GM19240 (cell line): ENCODE results near the gene SLC37A1.

Experiments
- DNase-seq: peaks from one replicate; pipeline ENCODE4 v3.0.0; 2011; ENCODE audit warnings: low spot score; ENCODE audit not compliant: insufficient read length

Gene SLC37A1

GRCh38 chr21:42543106-42543847 is 29.6 kb downstream of the SLC37A1 start:
- DNase-seq = no peak

- no peak for DNase-seq
Measured at GRCh38 chr21:42544544-42544943, 30.9 kb downstream of the SLC37A1 start.

- DNase-seq = no peak
Measured at GRCh38 chr21:42545317-42545716, 31.7 kb downstream of the SLC37A1 start.

- no peak for DNase-seq
Measured at GRCh38 chr21:42545745-42546144, 32.1 kb downstream of the SLC37A1 start.

GRCh38 chr21:42546433-42546832 is 32.8 kb downstream of the SLC37A1 start:
- DNase-seq = no peak

GRCh38 chr21:42547001-42547905 is 33.6 kb downstream of the SLC37A1 start:
- DNase-seq = no peak

GRCh38 chr21:42547906-42548365 is 34.3 kb downstream of the SLC37A1 start:
- DNase-seq = no peak

GRCh38 chr21:42548687-42549406 is 35.2 kb downstream of the SLC37A1 start:
- no peak for DNase-seq

- DNase-seq = no peak
Measured at GRCh38 chr21:42550817-42551216, 37.2 kb downstream of the SLC37A1 start.

- no peak for DNase-seq
Measured at GRCh38 chr21:42552407-42553336, 39.0 kb downstream of the SLC37A1 start.

- no peak for DNase-seq
Measured at GRCh38 chr21:42553435-42553834, 39.8 kb downstream of the SLC37A1 start.

GRCh38 chr21:42554251-42554961 is 40.8 kb downstream of the SLC37A1 start:
- no peak for DNase-seq

- DNase-seq = no peak
Measured at GRCh38 chr21:42555756-42556438, 42.2 kb downstream of the SLC37A1 start.

- DNase-seq = no peak
Measured at GRCh38 chr21:42556476-42556875, 42.8 kb downstream of the SLC37A1 start.

GRCh38 chr21:42556960-42557359 is 43.3 kb downstream of the SLC37A1 start:
- no peak for DNase-seq

- no peak for DNase-seq
Measured at GRCh38 chr21:42557420-42557819, 43.8 kb downstream of the SLC37A1 start.

- no peak for DNase-seq
Measured at GRCh38 chr21:42558368-42558767, 44.7 kb downstream of the SLC37A1 start.

- no peak for DNase-seq
Measured at GRCh38 chr21:42558846-42559245, 45.2 kb downstream of the SLC37A1 start.

- DNase-seq = no peak
Measured at GRCh38 chr21:42559326-42559725, 45.7 kb downstream of the SLC37A1 start.
